HG02763 (cell line): Measurements from ENCODE around the gene RETREG3.
"Not testable (repeated sequence)": the region's sequence is repeated elsewhere in the genome, so short reads cannot be mapped to it uniquely, and the experiment has no call there.

Source experiments
- ATAC-seq: cut with Tn5 transposase; IDR thresholded peaks from one replicate; pipeline ENCODE4 v1.9.1; 2021; ENCODE audit warnings: mild to moderate bottlenecking, moderate library complexity; ENCODE audit not compliant: unreplicated experiment

The RETREG3 gene, protein sequence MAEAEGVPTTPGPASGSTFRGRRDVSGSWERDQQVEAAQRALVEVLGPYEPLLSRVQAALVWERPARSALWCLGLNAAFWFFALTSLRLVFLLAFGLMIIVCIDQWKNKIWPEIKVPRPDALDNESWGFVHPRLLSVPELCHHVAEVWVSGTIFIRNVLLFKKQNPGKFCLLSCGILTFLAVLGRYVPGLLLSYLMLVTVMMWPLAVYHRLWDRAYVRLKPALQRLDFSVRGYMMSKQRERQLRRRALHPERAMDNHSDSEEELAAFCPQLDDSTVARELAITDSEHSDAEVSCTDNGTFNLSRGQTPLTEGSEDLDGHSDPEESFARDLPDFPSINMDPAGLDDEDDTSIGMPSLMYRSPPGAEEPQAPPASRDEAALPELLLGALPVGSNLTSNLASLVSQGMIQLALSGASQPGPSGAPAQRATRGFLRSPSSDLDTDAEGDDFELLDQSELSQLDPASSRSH

DNA sequence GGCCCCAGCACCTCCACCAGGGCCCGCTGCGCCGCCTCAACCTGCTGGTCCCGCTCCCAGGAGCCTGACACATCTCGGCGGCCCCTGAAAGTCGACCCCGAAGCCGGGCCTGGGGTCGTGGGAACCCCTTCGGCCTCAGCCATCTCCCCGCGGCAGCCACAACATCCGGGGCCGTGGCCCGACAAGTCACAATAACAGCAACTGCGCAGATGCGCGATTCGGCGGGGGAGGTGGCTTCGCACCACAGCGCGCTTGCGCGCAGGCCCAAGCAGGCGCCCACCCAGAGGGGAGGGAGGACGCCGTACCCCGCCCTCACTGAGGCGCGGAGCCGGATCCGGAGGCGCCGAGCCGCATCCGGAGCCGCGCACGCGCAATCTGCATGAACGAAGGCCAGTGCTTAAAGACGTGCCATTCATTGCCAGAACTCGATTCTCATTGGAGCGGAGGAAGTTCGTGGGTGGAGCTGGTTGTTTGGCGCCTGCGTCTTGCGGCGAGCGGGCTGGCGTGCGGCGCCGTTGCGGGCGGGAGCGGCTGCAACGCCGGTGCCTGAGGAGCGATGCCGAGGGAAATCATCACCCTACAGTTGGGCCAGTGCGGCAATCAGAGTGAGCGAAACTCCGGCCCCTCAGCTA lies at the start of gene RETREG3, which contains the start of gene TUBG1:
Gene RETREG3, minus strand, starts transcription at position 193 of the 632 bp plus-strand sequence. Its CDS starts 50 bp downstream, at position 143.
Gene TUBG1, plus strand, starts transcription at position 502 of the 632 bp plus-strand sequence. Its CDS starts 55 bp downstream, at position 557.
- ATAC-seq, result peak; percentile 93

DNA sequence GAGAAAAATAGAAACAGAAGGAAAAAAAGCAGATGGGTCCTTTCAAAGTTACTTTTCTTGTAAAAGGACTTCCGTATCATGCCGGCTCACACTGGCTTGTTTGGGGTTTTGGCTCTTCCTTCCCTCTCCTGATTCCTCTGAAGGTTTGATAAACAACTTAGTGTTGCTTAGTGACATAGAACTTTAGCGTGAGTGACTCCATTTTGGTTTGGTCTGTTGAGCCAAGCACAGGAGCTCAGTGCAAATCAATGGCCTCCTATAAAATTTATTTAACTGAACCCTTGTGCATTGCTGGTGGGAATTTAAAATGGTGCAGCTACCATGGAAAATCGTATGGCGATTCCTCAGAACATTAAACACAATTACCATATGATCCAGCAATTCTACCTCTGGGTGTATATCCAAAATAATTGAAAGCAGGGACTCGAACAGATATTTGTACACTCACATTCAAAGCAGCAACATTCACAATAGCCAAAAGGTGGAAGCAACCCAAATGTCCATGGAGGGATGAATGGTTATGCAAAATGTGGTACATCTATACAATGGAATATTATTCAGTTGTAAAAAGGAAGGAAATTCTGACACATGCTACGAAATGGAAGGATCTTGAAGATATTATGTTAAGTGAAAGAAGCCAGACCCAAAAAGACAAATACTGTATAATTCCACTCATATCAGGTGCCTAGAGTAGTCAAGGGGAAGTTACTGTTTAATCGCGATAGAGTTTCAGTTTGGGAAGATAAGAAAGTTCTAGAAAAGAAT lies 48.8 kb upstream of the RETREG3 start:
- ATAC-seq, result no peak

DNA sequence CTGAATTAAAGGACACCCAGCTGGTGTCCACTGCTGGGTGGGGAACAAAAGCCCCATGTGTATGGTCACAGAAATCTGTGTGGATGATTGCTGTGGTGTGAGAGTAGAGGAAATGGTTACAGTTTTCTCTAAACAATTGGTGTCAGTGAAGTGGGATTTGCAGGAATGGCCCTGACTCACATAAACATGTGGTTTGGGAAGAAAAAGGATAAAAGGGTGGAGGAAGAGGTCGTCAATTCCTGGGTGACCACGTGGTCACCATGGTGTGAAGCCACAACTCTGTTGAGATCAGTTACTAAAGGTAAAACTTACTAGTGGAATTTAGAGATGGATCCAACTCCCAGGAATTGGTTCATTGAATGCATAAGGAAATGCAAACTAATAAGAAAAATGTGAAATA lies 46.4 kb upstream of the RETREG3 start:
- ATAC-seq, result no peak

DNA sequence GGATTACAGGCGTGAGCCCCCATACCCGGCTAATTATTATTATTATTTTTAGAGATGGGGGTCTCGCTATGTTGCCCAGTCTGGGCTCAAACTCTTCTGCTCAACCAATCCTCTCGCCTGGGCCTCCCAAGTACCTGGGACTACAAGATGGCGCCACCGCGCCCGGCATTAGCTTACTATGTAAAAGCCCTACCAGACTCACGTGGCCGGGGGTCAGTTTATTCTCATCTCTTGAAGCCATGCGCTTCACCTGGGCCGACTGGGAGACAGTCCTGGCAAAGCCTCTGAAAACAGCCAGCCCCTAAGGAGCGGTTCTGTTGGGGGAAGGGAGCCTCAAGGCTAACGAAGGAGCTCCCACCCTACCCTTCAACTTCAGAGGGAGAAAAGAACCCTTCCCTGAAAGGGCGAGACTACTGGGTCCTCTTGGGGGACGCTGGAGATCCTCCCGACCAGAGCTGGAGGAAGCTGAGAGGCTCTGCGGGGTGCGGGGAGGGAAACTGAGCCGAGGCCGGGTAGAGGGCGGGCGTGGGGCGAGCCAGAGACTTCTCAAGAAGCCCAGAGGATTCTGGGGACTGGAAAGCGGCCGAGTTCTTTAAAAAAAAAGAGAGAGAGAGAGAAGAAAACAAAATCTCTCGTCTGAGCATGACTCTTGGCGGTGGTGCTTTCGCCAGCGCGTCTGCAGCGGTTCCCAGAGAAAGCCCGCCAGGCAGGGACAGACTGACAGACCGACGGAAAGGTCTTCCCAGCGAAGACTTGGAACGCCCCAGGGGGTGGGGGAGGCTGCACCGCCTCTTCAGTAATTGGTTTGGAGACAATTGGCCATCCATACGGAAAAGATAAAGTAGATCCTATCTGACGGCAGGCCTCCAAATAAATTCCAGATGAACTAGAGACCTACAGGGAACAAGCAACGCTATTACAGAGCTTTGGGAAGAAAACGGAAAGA lies 44.3 kb upstream of the RETREG3 start:
- ATAC-seq, result no peak

DNA sequence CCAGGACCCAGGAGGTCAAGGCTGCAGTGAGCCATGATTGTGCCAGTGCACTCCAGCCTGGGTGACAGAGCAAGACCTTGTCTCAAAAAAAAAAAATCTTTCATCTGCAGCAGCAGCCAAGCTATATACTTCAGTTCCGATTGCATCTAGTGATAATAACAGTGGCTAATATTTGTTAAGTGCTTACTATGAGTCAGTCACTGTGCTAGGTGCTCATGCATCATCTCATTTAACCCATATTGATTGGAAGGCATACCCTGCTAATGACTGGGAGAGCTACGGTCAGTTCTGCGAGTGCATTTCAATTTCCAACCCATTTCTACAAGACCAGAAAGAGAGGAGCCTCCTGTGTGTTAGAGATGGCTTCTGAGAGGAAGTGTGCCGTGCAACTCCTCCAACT lies 42.2 kb upstream of the RETREG3 start:
- ATAC-seq, result no peak

DNA sequence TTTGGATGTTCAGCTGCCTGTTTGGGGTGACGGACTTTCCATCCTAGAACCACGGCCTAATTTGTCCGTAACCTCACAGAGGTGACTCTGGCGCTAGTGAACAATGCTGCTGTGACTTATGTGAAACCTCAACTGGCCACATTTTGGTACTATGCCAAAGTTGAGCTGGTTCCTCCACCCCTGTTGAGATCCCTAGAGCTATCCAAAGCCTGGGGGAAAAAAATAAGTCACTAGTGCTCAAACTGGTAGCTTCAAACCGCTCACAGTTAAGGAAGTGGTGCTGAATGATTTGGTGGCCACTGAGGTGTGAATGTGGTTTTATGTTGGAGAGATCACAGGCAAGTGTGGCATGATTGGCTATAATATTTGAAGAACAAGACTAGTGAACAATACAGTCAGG lies 38.6 kb upstream of the RETREG3 start:
- no peak for ATAC-seq

DNA sequence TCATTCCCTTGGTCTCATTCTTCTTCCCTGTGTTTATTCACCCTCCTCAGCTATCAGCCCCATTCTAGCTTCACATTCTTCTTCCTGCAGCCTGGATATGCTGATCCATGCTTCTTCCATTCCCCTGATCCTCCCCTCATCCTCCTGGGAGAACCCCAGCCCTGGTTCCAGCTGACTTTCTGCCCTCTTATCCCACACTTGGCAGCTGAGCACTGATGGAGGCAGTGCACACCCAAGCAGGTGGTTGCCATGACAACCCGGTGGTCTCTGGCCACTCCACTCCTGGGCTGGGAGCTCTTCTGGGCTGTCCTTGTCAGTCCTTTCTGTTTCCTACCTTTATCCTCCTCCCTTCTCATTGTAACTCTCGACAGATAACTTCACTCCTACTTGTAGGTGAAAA lies 33.2 kb upstream of the RETREG3 start:
- ATAC-seq, result no peak

DNA sequence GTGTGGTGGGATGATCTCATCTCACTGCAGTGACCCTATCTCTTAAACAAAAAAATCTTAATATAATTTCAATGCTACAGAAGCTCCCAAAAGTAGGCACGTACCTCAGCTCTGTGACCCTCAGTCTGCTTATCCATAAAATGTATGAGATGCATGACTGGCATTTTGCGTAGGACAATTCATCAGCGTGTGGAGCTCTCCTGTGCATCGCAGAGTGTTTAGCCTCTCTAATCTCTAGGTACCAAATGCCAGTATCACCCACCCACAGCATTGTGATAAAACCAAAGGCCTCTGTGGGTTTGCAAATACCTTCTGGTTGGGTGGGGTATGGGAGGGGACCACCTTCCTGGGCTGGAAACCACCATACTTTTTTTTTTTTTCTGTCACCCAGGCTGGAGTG lies 30.9 kb upstream of the RETREG3 start:
- no peak for ATAC-seq

DNA sequence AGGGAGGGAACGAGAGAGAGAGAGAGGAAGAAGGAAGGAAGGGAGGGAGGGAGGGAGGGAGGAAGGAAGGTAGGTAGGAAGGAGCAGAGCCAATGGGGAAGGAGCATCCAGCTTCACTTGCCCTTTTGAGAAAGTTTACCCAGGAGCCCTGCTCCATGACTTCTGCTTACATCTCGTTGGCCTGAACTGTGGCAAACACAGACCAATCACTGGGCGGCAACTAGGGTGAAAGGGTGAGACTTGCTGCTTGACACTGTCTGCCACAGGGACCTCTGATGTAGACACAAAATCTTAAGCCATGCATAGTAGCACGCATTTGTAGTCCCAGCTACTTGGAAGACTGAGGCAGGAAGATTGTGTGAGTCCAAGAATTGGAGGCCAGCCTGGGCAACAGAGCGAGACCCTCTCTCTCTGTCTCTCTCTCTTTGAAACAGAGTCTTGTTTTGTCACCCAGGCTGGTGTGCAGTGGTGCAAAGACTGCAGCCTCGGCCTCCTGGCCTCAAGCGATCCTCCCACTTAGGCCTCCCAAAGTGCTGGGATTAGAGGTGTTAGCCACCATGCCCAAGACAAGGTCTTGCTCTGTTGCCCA lies 30.4 kb upstream of the RETREG3 start:
- no peak for ATAC-seq

DNA sequence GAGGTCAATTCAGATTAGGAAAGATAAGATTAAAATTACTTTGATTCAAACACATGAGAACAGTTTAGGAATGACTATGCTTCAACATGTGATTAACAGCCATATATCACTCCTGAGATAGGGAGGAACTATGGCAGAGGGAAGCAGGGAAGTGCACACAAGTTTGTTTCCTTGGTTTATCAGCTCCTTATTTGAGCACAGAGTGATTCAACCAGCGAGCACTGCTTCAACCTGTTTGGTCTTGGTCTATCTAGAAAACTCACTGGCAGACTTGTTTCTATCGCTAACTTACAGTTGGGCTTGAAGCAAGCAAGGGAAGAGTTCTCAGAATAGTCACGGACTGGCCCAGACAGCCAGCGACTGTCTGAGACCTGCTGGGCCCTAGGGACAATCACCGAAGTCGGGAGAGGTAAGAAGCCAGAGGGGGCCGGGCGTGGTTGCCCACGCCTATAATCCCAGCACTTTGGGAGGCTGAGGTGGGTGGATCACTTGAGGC lies 23.8 kb upstream of the RETREG3 start:
- no peak for ATAC-seq

DNA sequence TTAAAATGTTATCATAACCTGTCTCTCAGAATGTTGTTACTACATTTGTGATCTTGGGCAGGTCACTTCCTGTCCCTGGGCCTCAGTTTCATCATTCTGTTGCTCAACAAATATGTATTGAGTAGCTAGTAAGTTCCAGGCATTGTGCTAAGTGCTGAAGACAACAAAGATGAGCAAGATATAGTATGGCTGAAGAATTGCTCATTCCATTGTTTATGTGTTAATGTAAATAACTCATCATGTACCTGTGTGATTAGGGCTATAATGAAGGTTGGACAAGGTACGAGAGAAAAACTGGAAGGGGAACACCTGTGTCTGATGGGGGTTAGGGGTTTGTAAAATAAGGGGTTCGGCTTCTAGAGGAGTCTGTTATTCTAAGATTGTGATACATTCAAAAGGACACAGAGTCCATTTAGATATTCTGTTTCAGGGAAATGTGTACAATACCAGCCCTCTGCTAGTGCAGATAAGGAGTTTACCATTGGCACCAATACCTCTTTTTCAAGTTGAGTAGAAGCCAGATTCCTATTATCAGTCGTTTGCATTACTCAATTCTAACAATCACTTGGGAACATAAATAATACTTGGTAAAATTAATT lies 20.3 kb upstream of the RETREG3 start:
- no peak for ATAC-seq

DNA sequence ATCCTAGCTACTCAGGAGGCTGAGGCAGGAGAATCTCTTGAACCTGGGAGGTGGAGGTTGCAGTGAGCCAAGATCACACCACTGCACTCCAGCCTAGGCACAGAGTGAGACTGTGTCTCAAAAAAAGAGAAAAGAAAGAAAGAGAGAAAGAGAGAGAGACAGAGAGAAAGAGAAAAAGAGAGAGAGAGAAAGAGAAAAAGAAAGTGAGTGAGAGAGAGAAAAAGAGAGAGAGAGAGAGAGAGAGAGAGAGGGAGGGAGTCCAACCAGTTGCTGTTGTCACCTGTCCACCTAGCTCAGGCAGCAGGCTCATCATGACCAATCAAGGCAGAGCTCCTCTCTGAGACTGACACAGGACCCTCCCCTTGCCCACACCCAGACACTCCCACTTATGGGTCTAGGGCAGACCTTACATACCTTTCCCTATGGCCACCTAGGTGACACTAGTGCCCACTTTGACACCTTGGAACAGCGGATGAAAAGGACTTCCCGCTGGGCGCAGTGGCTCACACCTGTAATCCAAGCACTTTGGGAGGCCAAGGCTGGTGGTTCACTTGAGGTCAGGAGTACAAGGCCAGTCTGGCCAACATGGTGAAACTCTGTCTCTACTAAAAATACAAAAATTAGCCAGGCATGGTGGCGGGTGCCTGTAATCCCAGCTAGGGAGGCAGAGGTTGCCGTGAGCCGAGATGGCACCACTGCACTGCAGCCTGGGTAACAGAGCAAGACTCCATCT lies 18.0 kb upstream of the RETREG3 start:
- not testable (repeated sequence) for ATAC-seq

DNA sequence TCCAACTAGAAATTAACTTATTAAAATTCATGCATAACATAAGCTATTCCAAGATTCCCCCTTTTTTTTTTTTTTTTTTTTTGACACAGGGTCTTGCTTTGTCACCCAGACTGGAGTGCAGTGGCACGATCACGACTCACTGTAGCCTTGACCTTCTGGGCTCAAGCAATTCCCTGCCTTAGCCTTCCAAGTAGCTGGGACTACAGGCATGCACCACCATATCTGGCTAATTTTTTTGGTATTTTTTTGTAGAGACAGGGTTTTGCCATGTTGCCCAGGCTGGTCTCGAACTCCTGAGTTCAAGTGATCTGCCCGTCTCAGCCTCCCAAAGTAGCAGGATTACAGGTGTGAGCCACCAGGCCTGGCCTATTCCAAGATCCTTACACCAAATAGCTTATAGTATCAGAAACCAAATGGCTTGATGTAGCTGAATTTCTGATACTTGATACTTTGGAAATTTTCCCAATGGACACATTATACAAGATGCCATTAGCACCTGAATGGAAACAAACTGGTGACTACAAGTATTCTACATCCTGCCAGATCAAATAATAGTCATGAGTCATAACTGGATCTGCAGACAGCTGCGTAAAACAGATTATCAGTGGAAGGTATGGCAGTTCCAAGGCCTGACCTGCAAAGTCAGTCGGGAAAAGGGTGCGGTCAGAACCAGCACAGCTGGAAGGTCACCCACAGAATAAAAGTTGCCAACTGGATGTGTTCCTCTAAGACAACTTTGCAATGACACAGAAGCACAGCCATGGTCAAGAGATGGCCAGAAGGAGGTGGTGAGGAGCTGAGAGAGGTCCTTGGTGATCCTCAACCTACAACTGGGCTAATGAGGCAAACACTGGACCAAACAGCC lies 14.8 kb upstream of the RETREG3 start:
- no peak for ATAC-seq

DNA sequence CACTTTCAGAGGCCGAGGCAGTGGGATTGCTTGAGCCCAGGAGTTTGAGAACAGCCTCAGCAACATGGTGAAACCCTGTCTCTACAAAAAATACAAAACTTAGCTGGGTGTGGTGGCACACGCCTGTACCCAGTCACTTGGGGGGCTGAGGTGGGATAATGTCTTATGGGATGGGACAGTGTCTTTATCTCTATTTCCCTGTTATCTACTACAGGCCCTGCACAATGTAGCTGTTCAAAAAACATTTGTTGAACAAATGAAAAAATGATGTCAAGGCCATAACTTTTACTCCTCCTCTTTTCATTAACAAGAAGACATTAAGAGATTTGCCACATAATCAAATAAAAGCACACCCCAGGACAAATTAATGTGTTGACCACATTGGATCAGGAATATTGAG lies 14.1 kb upstream of the RETREG3 start:
- no peak for ATAC-seq

DNA sequence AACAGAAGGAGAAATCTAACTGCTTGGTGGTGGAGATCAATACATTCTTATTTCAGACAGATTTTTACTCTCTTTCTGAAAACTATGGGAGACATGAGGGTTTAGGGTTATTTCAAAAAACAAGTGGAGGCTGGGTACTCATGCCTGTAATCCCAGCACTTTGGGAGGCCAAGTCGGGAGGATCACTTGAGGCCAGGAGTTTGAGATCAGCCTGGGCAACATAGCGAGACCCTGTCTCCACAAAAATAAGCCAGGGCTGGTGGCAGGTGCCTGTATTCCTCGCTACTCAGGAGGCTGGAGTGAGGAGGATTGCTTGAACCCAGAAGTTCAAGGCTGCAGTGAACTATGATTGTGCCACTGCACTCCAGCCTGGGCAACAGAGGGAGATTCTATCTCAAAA lies 12.8 kb upstream of the RETREG3 start:
- ATAC-seq, result not testable (repeated sequence)

DNA sequence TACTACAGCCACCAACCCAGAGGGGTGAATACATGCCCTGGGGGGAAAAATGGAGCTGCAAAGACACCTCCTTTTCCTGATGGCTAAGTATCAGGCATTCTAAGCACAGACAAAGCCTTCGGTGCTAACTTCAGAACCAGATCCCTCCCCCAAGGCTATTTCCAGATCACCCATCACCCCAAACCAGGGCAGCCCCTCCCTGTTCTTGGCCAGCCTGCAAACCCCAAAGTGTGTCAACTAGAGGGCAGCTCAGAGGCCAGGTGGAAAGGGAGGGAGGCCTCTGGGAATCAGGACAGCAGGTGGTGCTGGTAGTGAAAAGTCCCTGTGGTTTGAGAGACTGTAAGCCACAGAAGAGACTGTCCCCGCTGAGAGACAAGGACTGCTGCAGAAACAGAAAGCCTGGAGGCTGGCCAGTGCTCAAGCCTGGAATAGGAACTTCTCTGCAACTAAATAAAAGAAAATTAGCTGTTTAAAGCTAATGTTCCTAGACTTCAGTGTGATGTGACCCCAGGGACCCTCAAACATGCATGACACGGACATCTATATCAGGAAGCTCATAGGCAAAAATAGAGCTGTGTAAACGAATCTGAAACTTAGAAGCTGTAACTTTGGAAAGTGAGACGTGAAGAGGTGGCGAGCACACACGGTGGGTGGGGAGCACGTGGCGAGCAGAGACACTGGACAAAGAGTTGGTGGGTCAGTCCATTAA lies 9.4 kb upstream of the RETREG3 start:
- ATAC-seq, result peak; percentile 76

DNA sequence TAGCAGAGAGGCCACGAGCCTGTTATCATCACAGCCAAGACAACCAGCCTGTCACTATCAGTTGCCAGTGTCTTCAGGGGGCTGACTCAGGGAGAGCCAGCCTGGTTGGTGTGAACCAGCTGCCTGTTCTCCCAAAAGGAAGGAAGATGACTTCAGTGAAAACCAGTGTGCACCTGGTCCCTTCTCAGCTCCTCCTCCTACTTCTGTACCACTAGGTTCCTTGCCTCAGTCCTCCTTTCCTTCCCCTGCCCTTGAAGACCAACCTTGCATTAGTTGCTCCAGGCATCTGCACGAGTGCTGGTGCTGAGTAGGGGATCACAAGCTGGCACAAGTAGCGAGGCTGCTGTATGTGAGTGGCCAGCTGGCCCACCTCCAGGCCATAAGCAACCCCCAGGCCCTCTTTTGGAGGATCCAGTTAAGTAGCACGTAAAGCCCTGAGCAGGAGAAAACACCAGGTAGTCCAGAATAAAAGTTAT lies 8.8 kb upstream of the RETREG3 start:
- peak; percentile 17 for ATAC-seq
